Measurements from ENCODE around the gene GZF1. TPM values are rescaled to one million over a fixed set of nuclear protein-coding genes. Genes with fewer than 3 reads are reported as not detected.
A peak's percentile ranks its signal among the peaks of the same experiment; 100 is the strongest.

The GZF1 gene
- total RNA-seq, 1 experiment from 2014 or later = 17.0 TPM

- Histone ChIP-seq H3K27me3 (ENCODE audit: insufficient read depth, low read length) (no peaks in the 10 kb centered on the region), H3K23ac (ENCODE audit: insufficient read length, low read depth, low read length) (no peak overlapping the region), H3K4ac (ENCODE audit: low read depth, low read length) (no peak overlapping the region), H2AFZ (ENCODE audit: low read length) (no peak overlapping the region), H2AK5ac (ENCODE audit: insufficient read length, low read length) (no peak overlapping the region), H4K5ac (ENCODE audit: insufficient read length, low read depth, low read length) (no peak overlapping the region), H3K4me2 (ENCODE audit: insufficient read depth, insufficient read length, low read length) (peak overlapping the region; percentile 78), H3K56ac (ENCODE audit: insufficient read length, low read depth, low read length) (no peak overlapping the region), H2BK5ac (ENCODE audit: insufficient read length, low read length) (no peak overlapping the region), H4K91ac (ENCODE audit: insufficient read length, low read depth, low read length) (no peak overlapping the region), H3K9me3 (ENCODE audit: control insufficient read depth, low read depth, low read length) (no peaks in the 10 kb centered on the region), H3K14ac (ENCODE audit: insufficient read depth, low read length) (no peak overlapping the region), H3K79me1 (ENCODE audit: insufficient read depth, low read depth, low read length, poor library complexity, severe bottlenecking) (no peaks in the 10 kb centered on the region), H3K9ac (ENCODE audit: extremely low read depth, insufficient read length, low read length) (peak overlapping the region; percentile 12), H3K18ac (ENCODE audit: insufficient read length, low read depth, low read length) (no peak overlapping the region), H4K20me1 (ENCODE audit: control insufficient read depth, insufficient read depth, insufficient read length) (no peaks in the 10 kb centered on the region), H2BK120ac (ENCODE audit: low read depth, low read length, poor library complexity, severe bottlenecking) (no peak overlapping the region), H4K8ac (replicated peaks; ENCODE audit: insufficient read length, low read depth, low read length) (no peak overlapping the region), H2BK15ac (ENCODE audit: low read depth, low read length) (no peak overlapping the region), H3K79me2 (ENCODE audit: insufficient read depth, low read length) (peaks cover 12% of the 10 kb centered on the region), H2BK20ac (ENCODE audit: low read depth, low read length, poor library complexity, severe bottlenecking) (no peak overlapping the region), H3K23me2 (ENCODE audit: insufficient read length, low read depth, low read length, poor library complexity, severe bottlenecking) (peaks cover 12% of the 10 kb centered on the region), H2BK12ac (ENCODE audit: insufficient read length, low read depth, low read length) (no peak overlapping the region), H3K4me1 (ENCODE audit: insufficient read depth, low read length) (peaks cover 2% of the 10 kb centered on the region; the same call in 1 of the 2 replicates), H3T11ph (ENCODE audit: low read length) (no peak overlapping the region), H3K27ac (ENCODE audit: insufficient read length, low read depth, low read length) (no peak overlapping the region)
- no peak for TF ChIP-seq CTCF (conservative IDR thresholded peaks at IDR 0.05)
- DNase-seq = peak; percentile 65
- no CpG with 5 or more reads among the region's 64 CpGs for WGBS (ENCODE audit: extremely low coverage, insufficient read length, low lambda C conversion rate)
- no peaks in the 10 kb centered on the region for H3K27me3 Mint-ChIP-seq (ENCODE audit: low read depth)
- H3K4me1 Mint-ChIP-seq = peaks cover 22 to 29% of the 10 kb centered on the region in 2 experiments
- H3K9me3 Mint-ChIP-seq = no peaks in the 10 kb centered on the region; a peak in 1 of 5 replicates
- H3K4me3 Mint-ChIP-seq = peak overlapping the region; percentile 71 to 96
- peaks cover 5 to 16% (median 9%) of the 10 kb centered on the region in 3 experiments; a peak in 6 of 7 replicates for H3K36me3 Mint-ChIP-seq (ENCODE audit: insufficient read depth in 1 of 3, low read depth in 3 of 3)
- peak overlapping the region in 2 of 3 experiments; percentile 11 to 59; a peak in 2 of 7 replicates for H3K27ac Mint-ChIP-seq
Observed at GRCh38 chr20:23350904-23351838, 10.8 kb upstream of the GZF1 start.
